Pancreas (tissue), 10 donors: ENCODE measurements around the gene ATP9A. TPM values are rescaled to one million over a fixed set of nuclear protein-coding genes. Genes with fewer than 3 reads are reported as not detected.

Source experiments
- ATAC-seq, 4 donors: fragments of 200-7000 bp; cut with Tn5 transposase; one replicate each; pipeline versions ENCODE4 v1.8.0 to v1.9.1; 2020; ENCODE audit warnings: mild to moderate bottlenecking in 4 of 4, moderate library complexity in 4 of 4
- DNase-seq, 6 donors: peaks; one replicate each; pipeline ENCODE4 v3.0.0-alpha.2; 2020
- FAIRE-seq: peaks from 2 replicates; lab custom pipeline; 2012; peaks lifted over from hg19 to GRCh38; lab: Jason Lieb, UNC
- H3K27ac ChIP-seq, 4 donors: fragments of 200-600 bp; sonication (generic); 1 replicate in 3 of 4; 2 replicates in 1 of 4; pipeline versions ENCODE4 v1.5.0 to v1.8.0; 2020
- H3K27me3 ChIP-seq, 4 donors: fragments of 200-600 bp; one replicate each; pipeline ENCODE4 v1.8.0; 2021
- H3K36me3 ChIP-seq, 3 donors: fragments of 200-600 bp; sonication (generic) in 1 of 3; one replicate each; pipeline versions ENCODE4 v1.5.0 to v1.8.0; 2020 to 2021
- H3K4me1 ChIP-seq, 3 donors: fragments of 200-600 bp; one replicate each; pipeline ENCODE4 v1.8.0; 2021
- H3K4me3 ChIP-seq, 4 donors: fragments of 200-600 bp; sonication (generic) in 2 of 4; one replicate each; pipeline versions ENCODE4 v1.5.0 to v1.8.0; 2020 to 2021
- H3K9me3 ChIP-seq, 4 donors: fragments of 200-600 bp; one replicate each; pipeline ENCODE4 v1.8.0; 2021
- WGBS, 2 donors: extraction: QIAGEN DNeasy Blood & Tissue Kit; methylation state at CpG; one replicate each; pipeline ENCODE4 v1.1.7; 2013; 5-methylcytosine and 5-hydroxymethylcytosine counted together
- intact Hi-C, 3 donors: fragments of 100-400 bp; cut with DNase I; formaldehyde crosslinking; loops; one replicate each; pipeline versions ENCODE4 v1.11.1 to v1.14.2; 2022
- polyA plus RNA-seq, 2 donors: library from polyadenylated mRNA; stranded (reverse); fragments of 200-250 nt; gene quantifications; one replicate each; pipeline ENCODE4 v1.2.3, GENCODE V29; 2013
- total RNA-seq, 6 donors: library from RNA; stranded (reverse); fragmentation: NEBNext Ultra II Directional in 4 of 6; extraction: Animal tissue kit (Norgen Biotek cat#: 25700) in 4 of 6; gene quantifications; one replicate each; pipeline versions ENCODE4 v1.2.1 to v1.2.4, GENCODE V29; 2021 to 2023
- TF ChIP-seq, protein P1 (sequence below), 4 donors: fragments of 200-600 bp; sonication (generic) in 3 of 4; IDR thresholded peaks; one replicate each; pipeline versions ENCODE4 v1.5.0 to v1.8.0; 2021; ENCODE audit warnings: antibody characterized with exemption in 4 of 4
- donor health status: healthy with polysubstance abuse.
- donor health status: DM: no; HTN: no; CAD: no; lungs with moderate emphysema.
- donor health status: DM: no; HTN: no; CAD: no.
- donor health status: control.
- donor health status: control.
- donor health status: Bipolar disorder and iron deficiency.
- donor health status: DM: yes; HTN: yes; CAD: no.
- donor health status: DM: no; HTN: no; CAD: no.
- donor health status: DM: no; HTN: no; CAD: no.
- donor health status: DM: yes; HTN: yes; CAD: no.

ATP9A gene
- total and polyA plus RNA-seq, 8 donors, result 5.8 to 41.0 (median 20.0) TPM

DNA sequence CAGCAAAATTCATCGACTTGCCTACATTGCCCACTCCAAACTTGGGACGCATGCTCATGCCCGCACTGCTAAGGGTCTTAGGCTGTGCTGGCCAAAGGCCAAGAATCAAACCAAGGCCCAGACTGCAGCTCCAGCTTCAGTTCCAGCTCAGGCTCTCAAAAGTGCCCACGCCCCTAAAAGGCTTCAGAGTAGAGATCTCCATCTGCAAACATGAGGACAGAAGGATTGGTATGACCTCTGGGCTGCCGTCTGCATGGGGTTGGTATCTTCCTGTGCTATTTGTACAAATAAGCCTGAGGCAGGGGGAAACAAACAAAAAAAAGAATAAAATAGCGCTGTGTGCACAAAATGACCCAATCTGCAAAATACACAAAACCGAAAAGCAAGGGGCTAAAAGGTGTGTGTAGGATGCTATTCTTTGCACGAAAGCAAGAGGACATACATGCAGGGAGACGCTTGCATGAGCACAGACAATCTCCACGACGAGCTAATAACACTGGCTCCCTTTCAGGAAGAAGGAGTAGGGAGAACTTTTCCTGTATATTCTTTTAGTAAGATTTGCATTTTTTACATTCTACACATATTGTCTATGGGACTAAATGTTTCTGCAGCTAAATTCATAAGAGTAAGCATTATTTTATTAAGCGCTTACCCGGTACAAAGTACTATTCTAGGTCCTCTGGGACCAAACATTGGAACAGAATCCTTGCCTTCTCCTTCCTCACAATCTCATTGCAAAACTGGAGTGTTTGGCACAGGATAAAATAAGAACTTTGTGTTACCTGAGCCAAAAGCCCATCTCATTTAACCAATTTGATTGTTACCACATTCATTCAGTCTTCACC, 33.1 kb downstream of the ATP9A start:
- Histone ChIP-seq H3K27ac (no peak overlapping the region), H3K9me3 (no peaks in the 10 kb centered on the region), H3K36me3 (no peaks in the 10 kb centered on the region), H3K4me1 (no peaks in the 10 kb centered on the region), H3K4me3 (no peak overlapping the region), H3K27me3 (no peaks in the 10 kb centered on the region)
- intact Hi-C loops, result no loop called here
- ATAC-seq, result no peak
- 71 to 72% methylated on average over 13 of the region's 13 CpGs for WGBS, 2 donors
- TF ChIP-seq, protein P1, sequence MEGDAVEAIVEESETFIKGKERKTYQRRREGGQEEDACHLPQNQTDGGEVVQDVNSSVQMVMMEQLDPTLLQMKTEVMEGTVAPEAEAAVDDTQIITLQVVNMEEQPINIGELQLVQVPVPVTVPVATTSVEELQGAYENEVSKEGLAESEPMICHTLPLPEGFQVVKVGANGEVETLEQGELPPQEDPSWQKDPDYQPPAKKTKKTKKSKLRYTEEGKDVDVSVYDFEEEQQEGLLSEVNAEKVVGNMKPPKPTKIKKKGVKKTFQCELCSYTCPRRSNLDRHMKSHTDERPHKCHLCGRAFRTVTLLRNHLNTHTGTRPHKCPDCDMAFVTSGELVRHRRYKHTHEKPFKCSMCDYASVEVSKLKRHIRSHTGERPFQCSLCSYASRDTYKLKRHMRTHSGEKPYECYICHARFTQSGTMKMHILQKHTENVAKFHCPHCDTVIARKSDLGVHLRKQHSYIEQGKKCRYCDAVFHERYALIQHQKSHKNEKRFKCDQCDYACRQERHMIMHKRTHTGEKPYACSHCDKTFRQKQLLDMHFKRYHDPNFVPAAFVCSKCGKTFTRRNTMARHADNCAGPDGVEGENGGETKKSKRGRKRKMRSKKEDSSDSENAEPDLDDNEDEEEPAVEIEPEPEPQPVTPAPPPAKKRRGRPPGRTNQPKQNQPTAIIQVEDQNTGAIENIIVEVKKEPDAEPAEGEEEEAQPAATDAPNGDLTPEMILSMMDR (IDR thresholded peaks at IDR 0.05), result no peak
- no peak for FAIRE-seq
- DNase-seq, result no peak

DNA sequence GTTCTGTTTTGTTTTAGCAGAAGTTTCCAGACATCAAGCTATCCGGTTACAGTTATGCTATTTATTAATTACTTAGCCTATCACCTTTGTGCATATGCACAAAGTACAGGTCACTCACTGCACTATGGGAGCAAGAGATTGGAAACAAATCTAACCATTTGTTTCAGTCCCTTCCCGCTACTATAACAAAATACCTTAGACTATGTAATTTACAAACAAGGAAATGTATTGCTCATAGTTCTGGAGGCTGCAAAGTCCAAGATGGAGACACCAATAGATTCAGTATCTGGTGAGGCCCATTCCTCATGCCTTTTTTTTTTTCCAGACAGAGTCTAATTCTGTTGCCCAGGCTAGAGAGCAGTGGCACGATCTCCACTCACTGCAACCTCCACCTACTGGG, 35.1 kb downstream of the ATP9A start:
- 91 to 93% methylated on average over 3 of the region's 3 CpGs for WGBS, 2 donors
- Histone ChIP-seq H3K9me3 (no peaks in the 10 kb centered on the region), H3K4me3 (no peak overlapping the region), H3K27me3 (no peaks in the 10 kb centered on the region), H3K36me3 (no peaks in the 10 kb centered on the region), H3K27ac (no peak overlapping the region), H3K4me1 (no peaks in the 10 kb centered on the region)
- no peak for DNase-seq
- no peak for FAIRE-seq
- intact Hi-C loops, result no loop called here
- TF ChIP-seq, protein P1 (IDR thresholded peaks at IDR 0.05), result no peak
- no peak for ATAC-seq

DNA sequence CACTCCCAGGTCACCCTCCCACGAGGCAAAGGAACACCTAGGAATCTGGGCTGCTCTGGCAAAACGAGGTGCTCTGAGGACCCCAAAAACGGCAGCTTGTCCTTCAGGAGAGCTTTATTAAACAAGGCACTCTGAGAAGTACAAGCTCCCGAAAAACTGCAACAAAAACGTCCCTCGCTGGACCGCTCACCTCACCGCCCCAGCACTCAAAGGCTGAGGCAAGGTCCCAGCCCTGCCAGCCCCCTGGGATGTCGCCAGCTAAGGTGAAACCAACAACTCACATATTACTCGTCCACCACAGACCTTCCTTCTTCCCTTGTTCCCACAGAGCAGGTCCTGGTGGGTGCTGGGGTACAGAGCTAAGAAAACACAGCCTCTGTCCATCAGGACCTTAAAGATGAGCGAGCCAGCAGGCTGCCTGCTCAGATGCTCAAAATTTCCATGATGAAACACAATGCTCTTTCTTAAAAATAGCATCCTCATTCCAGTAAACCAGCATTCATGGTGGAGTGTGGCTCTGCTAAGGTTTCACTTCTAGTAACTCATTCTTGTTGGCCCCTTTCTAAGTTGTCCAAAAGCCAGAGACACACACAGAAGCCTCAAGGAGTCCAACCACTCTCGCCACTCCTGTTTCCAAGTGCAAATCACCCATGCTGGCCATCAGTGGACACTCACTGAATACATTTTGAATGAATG, 35.9 kb downstream of the ATP9A start:
- 71 to 74% methylated on average over 12 of the region's 12 CpGs for WGBS, 2 donors
- Histone ChIP-seq H3K4me1 (no peaks in the 10 kb centered on the region), H3K27ac (no peak overlapping the region), H3K27me3 (no peaks in the 10 kb centered on the region), H3K4me3 (no peak overlapping the region), H3K36me3 (no peaks in the 10 kb centered on the region), H3K9me3 (no peaks in the 10 kb centered on the region)
- no peak for DNase-seq
- ATAC-seq, result peak in 2 of 4 donors; percentile 28 to 40
- FAIRE-seq, result no peak
- intact Hi-C loops, result no loop called here
- TF ChIP-seq, protein P1 (IDR thresholded peaks at IDR 0.05), result no peak

DNA sequence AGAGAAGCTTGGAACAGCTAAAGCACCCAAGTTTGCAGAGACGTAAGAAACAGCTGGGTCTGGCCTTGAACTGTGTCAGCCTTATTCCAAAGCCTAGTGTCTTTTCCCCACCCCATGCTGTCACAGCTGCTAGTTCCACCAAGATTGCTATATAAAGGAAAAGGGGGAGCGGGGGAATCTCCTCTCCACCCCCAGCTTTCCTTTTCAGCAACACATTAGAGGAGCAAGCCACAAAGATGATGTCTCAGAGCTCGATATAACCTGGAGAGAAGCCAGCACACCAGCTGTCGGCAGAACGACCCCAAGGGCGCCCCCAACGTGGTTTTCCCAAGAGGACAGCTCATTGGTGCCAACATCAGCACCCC, 36.5 kb downstream of the ATP9A start:
- WGBS, 2 donors, result 32 to 33% methylated on average over 7 of the region's 7 CpGs
- no peak for FAIRE-seq
- TF ChIP-seq, protein P1 (IDR thresholded peaks at IDR 0.05), result no peak
- peak in 3 of 4 donors; percentile 14 to 32 (median 17) for ATAC-seq
- no peaks in the 10 kb centered on the region for H3K4me1 ChIP-seq
- H3K9me3 ChIP-seq, result no peaks in the 10 kb centered on the region
- intact Hi-C loops, result no loop called here
- DNase-seq, result no peak
- H3K27me3 ChIP-seq, result no peaks in the 10 kb centered on the region
- H3K36me3 ChIP-seq, result no peaks in the 10 kb centered on the region
- no peak overlapping the region for H3K4me3 ChIP-seq
- no peak overlapping the region for H3K27ac ChIP-seq

DNA sequence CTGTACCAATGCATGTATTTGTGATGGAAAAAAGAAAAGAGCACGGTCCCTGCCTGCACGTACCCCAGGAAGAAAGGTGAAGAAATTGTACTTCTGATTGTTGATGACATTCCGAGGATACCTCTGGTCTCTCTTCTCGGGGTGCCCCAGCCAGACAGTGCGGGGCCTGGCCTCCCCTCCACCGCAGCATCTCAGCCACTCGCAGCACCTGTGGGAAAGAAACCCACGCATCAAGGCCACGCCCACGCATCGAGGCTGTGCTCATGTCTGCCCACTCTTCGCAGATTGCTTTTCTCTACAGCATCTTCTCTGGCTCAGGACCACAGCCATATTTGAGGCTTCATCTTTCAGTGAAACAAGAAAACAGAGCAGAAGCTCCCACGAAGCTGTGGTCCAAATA, 38.4 kb downstream of the ATP9A start:
- FAIRE-seq (no peak), DNase-seq (no peak), ATAC-seq (no peak)
- no peaks in the 10 kb centered on the region for H3K27me3 ChIP-seq
- H3K4me3 ChIP-seq, result no peak overlapping the region
- no peaks in the 10 kb centered on the region for H3K4me1 ChIP-seq
- intact Hi-C loops, result no loop called here
- TF ChIP-seq, protein P1 (IDR thresholded peaks at IDR 0.05), result no peak
- no peaks in the 10 kb centered on the region for H3K36me3 ChIP-seq
- 92 to 94% methylated on average over 13 of the region's 13 CpGs for WGBS, 2 donors
- no peak overlapping the region for H3K27ac ChIP-seq
- H3K9me3 ChIP-seq, result no peaks in the 10 kb centered on the region
